Muscle of leg (tissue), 11 donors: ENCODE measurements around the gene GAB2. TPM values are rescaled to one million over a fixed set of nuclear protein-coding genes. Genes with fewer than 3 reads are reported as not detected.

Experiments used
- DNase-seq: peaks from one replicate; pipeline ENCODE4 v3.0.0; 2013
- H3K27ac ChIP-seq: one replicate; pipeline ENCODE4 v1.5.1; 2013; ENCODE audit warnings: mild to moderate bottlenecking, low read length, control low read depth
- H3K27me3 ChIP-seq: one replicate; pipeline ENCODE4 v1.6.1; 2013; ENCODE audit warnings: low read length; ENCODE audit not compliant: control insufficient read depth, insufficient read depth
- H3K36me3 ChIP-seq: one replicate; pipeline ENCODE4 v1.6.1; 2013; ENCODE audit warnings: low read length; ENCODE audit not compliant: control insufficient read depth, insufficient read depth
- H3K4me1 ChIP-seq: one replicate; pipeline ENCODE4 v1.6.1; 2013; ENCODE audit warnings: low read length; ENCODE audit not compliant: control insufficient read depth, insufficient read depth
- H3K4me3 ChIP-seq: one replicate; pipeline ENCODE4 v1.5.1; 2013; ENCODE audit warnings: low read length, control low read depth
- H3K9me3 ChIP-seq: replicated peaks from 2 replicates; pipeline ENCODE4 v1.6.1; 2013; ENCODE audit warnings: low read depth, low read length; ENCODE audit not compliant: control insufficient read depth
- WGBS: methylation state at CpG from one replicate; pipeline ENCODE4 v1.1.5; 2013; ENCODE audit warnings: missing lambda C conversion rate; ENCODE audit not compliant: insufficient coverage; 5-methylcytosine and 5-hydroxymethylcytosine counted together
- polyA plus RNA-seq, 8 donors: library from polyadenylated mRNA; unstranded; fragments of 120-200 nt; gene quantifications; one replicate each; pipeline versions ENCODE4 v1.2.1 to v1.2.3, GENCODE V29; 2013; ENCODE audit warnings: inconsistent platforms in 1 of 8, low replicate concordance in 1 of 8; ENCODE audit not compliant: insufficient read length in 8 of 8, insufficient read depth in 1 of 8
- total RNA-seq: library from RNA; stranded (reverse); fragments of 120-200 nt; gene quantifications from one replicate; pipeline ENCODE4 v1.2.4, GENCODE V29; 2013

GAB2 gene
- total and polyA plus RNA-seq, 9 donors: 9.6 to 18.8 (median 14.2) TPM

- no peak overlapping the region for H3K27ac ChIP-seq
- no peak overlapping the region for H3K4me3 ChIP-seq
- H3K36me3 ChIP-seq: no peaks in the 10 kb centered on the region
- DNase-seq: no peak
- peaks cover 2% of the 10 kb centered on the region for H3K4me1 ChIP-seq
- no peaks in the 10 kb centered on the region for H3K27me3 ChIP-seq
- no peaks in the 10 kb centered on the region for H3K9me3 ChIP-seq
Measured at GRCh38 chr11:78429209-78429608, 11.6 kb upstream of the GAB2 start.

GRCh38 chr11:78428773-78429172, 11.2 kb upstream of the GAB2 start:
- Histone ChIP-seq H3K9me3 (no peaks in the 10 kb centered on the region), H3K4me1 (peaks cover 2% of the 10 kb centered on the region), H3K4me3 (no peak overlapping the region), H3K27ac (no peak overlapping the region), H3K36me3 (no peaks in the 10 kb centered on the region), H3K27me3 (no peaks in the 10 kb centered on the region)
- no CpG with 5 or more reads among the region's 3 CpGs for WGBS
- DNase-seq: no peak

GRCh38 chr11:78428266-78428636, 10.6 kb upstream of the GAB2 start:
- no peak for DNase-seq
- H3K27me3 ChIP-seq: no peaks in the 10 kb centered on the region
- no peaks in the 10 kb centered on the region for H3K36me3 ChIP-seq
- peaks cover 2% of the 10 kb centered on the region for H3K4me1 ChIP-seq
- no peak overlapping the region for H3K4me3 ChIP-seq
- peak overlapping the region; percentile 70 for H3K27ac ChIP-seq
- H3K9me3 ChIP-seq: no peaks in the 10 kb centered on the region

- WGBS: 84% methylated on average over 9 of the region's 11 CpGs
- DNase-seq: peak; percentile 36
- Histone ChIP-seq H3K4me3 (no peak overlapping the region), H3K27me3 (no peaks in the 10 kb centered on the region), H3K27ac (peak overlapping the region; percentile 70), H3K4me1 (peaks cover 2% of the 10 kb centered on the region), H3K36me3 (no peaks in the 10 kb centered on the region), H3K9me3 (no peaks in the 10 kb centered on the region)
Measured at GRCh38 chr11:78427615-78428265, 10.1 kb upstream of the GAB2 start.

GRCh38 chr11:78426845-78427244, 9.2 kb upstream of the GAB2 start:
- H3K9me3 ChIP-seq: no peaks in the 10 kb centered on the region
- no CpG with 5 or more reads among the region's 1 CpG for WGBS
- H3K27me3 ChIP-seq: no peaks in the 10 kb centered on the region
- H3K36me3 ChIP-seq: no peaks in the 10 kb centered on the region
- no peak overlapping the region for H3K27ac ChIP-seq
- H3K4me1 ChIP-seq: peaks cover 2% of the 10 kb centered on the region
- DNase-seq: no peak
- no peak overlapping the region for H3K4me3 ChIP-seq

GRCh38 chr11:78425399-78426070, 7.9 kb upstream of the GAB2 start:
- WGBS: 20% methylated on average over 1 of the region's 4 CpGs
- DNase-seq: peak; percentile 87
- peaks cover 7% of the 10 kb centered on the region for H3K4me1 ChIP-seq
- no peaks in the 10 kb centered on the region for H3K27me3 ChIP-seq
- H3K9me3 ChIP-seq: no peaks in the 10 kb centered on the region
- H3K36me3 ChIP-seq: no peaks in the 10 kb centered on the region
- peak overlapping the region; percentile 84 for H3K27ac ChIP-seq
- H3K4me3 ChIP-seq: no peak overlapping the region

GRCh38 chr11:78424334-78425270, 7.0 kb upstream of the GAB2 start:
- Histone ChIP-seq H3K4me3 (no peak overlapping the region), H3K9me3 (no peaks in the 10 kb centered on the region), H3K4me1 (peaks cover 12% of the 10 kb centered on the region), H3K27ac (peak overlapping the region; percentile 84), H3K36me3 (no peaks in the 10 kb centered on the region), H3K27me3 (no peaks in the 10 kb centered on the region)
- 73% methylated on average over 1 of the region's 7 CpGs for WGBS
- peak; percentile 62 for DNase-seq

GRCh38 chr11:78423241-78423640, 5.6 kb upstream of the GAB2 start:
- no peaks in the 10 kb centered on the region for H3K9me3 ChIP-seq
- H3K36me3 ChIP-seq: no peaks in the 10 kb centered on the region
- no peak overlapping the region for H3K27ac ChIP-seq
- WGBS: no CpG with 5 or more reads among the region's 2 CpGs
- peaks cover 23% of the 10 kb centered on the region for H3K4me1 ChIP-seq
- peaks cover 2% of the 10 kb centered on the region for H3K27me3 ChIP-seq
- DNase-seq: no peak
- H3K4me3 ChIP-seq: no peak overlapping the region

- no CpG with 5 or more reads among the region's 9 CpGs for WGBS
- no peaks in the 10 kb centered on the region for H3K9me3 ChIP-seq
- H3K27ac ChIP-seq: no peak overlapping the region
- H3K36me3 ChIP-seq: no peaks in the 10 kb centered on the region
- DNase-seq: peak; percentile 63
- peaks cover 26% of the 10 kb centered on the region for H3K4me1 ChIP-seq
- H3K27me3 ChIP-seq: peaks cover 4% of the 10 kb centered on the region
- no peak overlapping the region for H3K4me3 ChIP-seq
Measured at GRCh38 chr11:78420796-78421209, 3.2 kb upstream of the GAB2 start.

- peaks cover 26% of the 10 kb centered on the region for H3K4me1 ChIP-seq
- peak; percentile 95 for DNase-seq
- peak overlapping the region; percentile 15 for H3K27ac ChIP-seq
- no peak overlapping the region for H3K4me3 ChIP-seq
- no CpG with 5 or more reads among the region's 9 CpGs for WGBS
- no peaks in the 10 kb centered on the region for H3K36me3 ChIP-seq
- H3K9me3 ChIP-seq: no peaks in the 10 kb centered on the region
- H3K27me3 ChIP-seq: peaks cover 4% of the 10 kb centered on the region
Measured at GRCh38 chr11:78420255-78420764, 2.7 kb upstream of the GAB2 start.
